Measurements from ENCODE around the gene THBD. TPM values are rescaled to one million over a fixed set of nuclear protein-coding genes. Genes with fewer than 3 reads are reported as not detected.
A peak's percentile ranks its signal among the peaks of the same experiment; 100 is the strongest.

The THBD gene
- total RNA-seq, 1 donor from 2014 or later: 104 TPM

DNA sequence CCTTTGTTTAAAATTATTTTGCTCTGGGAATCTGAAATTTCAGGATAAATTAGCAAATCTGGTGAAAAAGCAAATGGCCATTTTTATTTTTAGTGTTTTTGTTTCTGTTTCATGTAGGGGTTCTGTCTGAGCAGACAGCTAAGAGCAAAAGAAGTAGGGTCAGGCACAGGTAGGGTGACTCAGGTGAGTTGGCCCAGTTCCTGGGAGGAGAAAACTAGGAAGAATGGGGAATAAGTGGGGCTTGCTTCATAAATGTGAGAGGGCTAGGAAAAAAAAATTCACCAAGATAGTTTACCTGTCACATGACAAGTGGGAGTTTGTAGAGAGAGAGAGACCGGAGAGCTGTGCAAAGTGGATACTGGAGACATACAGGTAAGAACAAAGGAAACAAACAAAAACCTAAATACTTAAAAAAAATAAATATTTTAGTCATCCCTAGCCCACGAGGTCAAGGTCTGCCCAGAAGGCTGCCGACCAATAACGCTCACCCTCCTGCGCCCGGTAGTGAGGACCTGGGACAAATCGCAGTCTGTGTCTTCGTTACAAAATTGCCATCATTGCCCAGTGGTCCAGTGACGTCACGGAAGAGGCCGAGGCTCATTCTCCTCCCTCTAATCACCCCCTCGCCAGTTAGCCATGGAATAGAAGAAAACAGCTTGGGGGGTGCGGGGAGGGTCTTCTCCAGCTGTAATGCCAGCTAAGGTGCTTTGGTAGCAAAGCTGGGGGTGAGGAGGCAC lies 2.3 kb downstream of the THBD start:
- peaks cover 40% of the 10 kb centered on the region for H3K27me3 ChIP-seq
- DNase-seq (no peak), ATAC-seq (no peak)
- H3K9me3 ChIP-seq: no peaks in the 10 kb centered on the region
- no peaks in the 10 kb centered on the region for H3K36me3 ChIP-seq
- peak overlapping the region; percentile 90 for H3K27ac ChIP-seq
- peaks cover 27% of the 10 kb centered on the region for H3K4me1 ChIP-seq
- TF ChIP-seq CTCF (IDR thresholded peaks at IDR 0.05): no peak
- H3K4me3 ChIP-seq: peak overlapping the region; percentile 68
- intact Hi-C loops (cut with DNase I): no loop called here

DNA sequence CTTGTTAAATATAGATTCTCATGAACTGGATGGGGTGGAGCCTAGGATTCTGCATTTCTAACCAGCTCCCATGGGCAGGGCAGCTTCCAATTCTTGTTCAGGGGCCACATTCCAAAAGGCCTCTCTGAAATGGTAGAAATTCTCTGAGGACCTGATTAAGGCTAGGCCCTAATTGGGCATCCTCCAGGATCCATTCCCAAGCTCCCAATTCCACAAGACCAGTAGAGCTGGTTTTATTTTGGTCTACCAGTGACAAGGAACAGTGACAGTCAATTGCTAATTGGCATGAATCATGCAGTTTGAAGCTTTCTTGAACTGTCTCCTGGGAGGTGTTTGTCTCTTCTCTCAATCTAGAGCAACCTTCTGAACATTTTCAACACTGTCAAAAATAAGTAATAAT lies 3.0 kb downstream of the THBD start:
- peaks cover 23% of the 10 kb centered on the region for H3K4me1 ChIP-seq
- H3K36me3 ChIP-seq: no peaks in the 10 kb centered on the region
- peaks cover 46% of the 10 kb centered on the region for H3K27me3 ChIP-seq
- no peaks in the 10 kb centered on the region for H3K9me3 ChIP-seq
- intact Hi-C loops (cut with DNase I): no loop called here
- no peak overlapping the region for H3K27ac ChIP-seq
- ATAC-seq (no peak), DNase-seq (no peak)
- TF ChIP-seq CTCF (IDR thresholded peaks at IDR 0.05): no peak
- peak overlapping the region; percentile 68 for H3K4me3 ChIP-seq

DNA sequence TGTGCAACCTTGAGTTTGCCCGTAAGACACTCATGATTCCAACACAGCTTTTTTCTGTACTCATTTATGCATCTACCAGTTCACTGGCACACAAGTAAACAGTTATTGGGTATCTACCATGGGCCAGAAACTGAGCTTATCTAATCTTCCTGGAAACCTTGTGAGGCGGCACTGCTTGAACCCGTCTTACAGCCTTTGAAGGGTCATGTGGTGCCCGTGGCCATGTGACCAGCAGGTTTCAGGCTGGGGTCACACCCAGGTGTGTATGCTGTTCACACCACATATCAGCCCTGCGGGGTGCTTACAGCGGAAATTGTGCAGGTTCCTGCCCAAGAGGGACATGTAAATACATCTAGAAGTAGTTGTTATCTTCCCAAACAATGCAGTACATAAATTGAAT lies 6.1 kb downstream of the THBD start:
- intact Hi-C loops (cut with DNase I): no loop called here
- ATAC-seq: no peak
- H3K27ac ChIP-seq: no peak overlapping the region

GRCh38 chr20:23042270-23042669 lies 7.2 kb downstream of the THBD start:
- peaks cover 28% of the 10 kb centered on the region for H3K27me3 ChIP-seq
- TF ChIP-seq CTCF (IDR thresholded peaks at IDR 0.05): no peak
- intact Hi-C loops (cut with DNase I): no loop called here
- H3K4me1 ChIP-seq: peaks cover 8% of the 10 kb centered on the region
- H3K27ac ChIP-seq: no peak overlapping the region
- ATAC-seq: no peak
- no peaks in the 10 kb centered on the region for H3K36me3 ChIP-seq
- no peak overlapping the region for H3K4me3 ChIP-seq
- H3K9me3 ChIP-seq: no peaks in the 10 kb centered on the region
- DNase-seq: no peak

More for the DNA sequence above, 6.1 kb downstream of the THBD start:
- Histone ChIP-seq H3K4me1 (peaks cover 18% of the 10 kb centered on the region), H3K9me3 (no peaks in the 10 kb centered on the region), H3K27me3 (peaks cover 39% of the 10 kb centered on the region), H3K36me3 (no peaks in the 10 kb centered on the region), H3K4me3 (no peak overlapping the region)
- no peak for DNase-seq
- no peak for TF ChIP-seq CTCF (IDR thresholded peaks at IDR 0.05)

GRCh38 chr20:23039885-23040508 lies 9.5 kb downstream of the THBD start:
- Histone ChIP-seq H3K9me3 (no peaks in the 10 kb centered on the region), H3K27ac (no peak overlapping the region), H3K36me3 (no peaks in the 10 kb centered on the region), H3K27me3 (peaks cover 41% of the 10 kb centered on the region), H3K4me1 (no peaks in the 10 kb centered on the region), H3K4me3 (no peak overlapping the region)
- ATAC-seq (no peak), DNase-seq (no peak)
- intact Hi-C loops (cut with DNase I): no loop called here
- no peak for TF ChIP-seq CTCF (IDR thresholded peaks at IDR 0.05)
